NCI-H82 treated with DMSO at 0.1 percent for 48 hours (cell line): ENCODE results near the gene ING5.
"Not testable (repeated sequence)": the region's sequence is repeated elsewhere in the genome, so short reads cannot be mapped to it uniquely, and the experiment has no call there.

Experiments used
- DNase-seq: peaks from one replicate; lab custom pipeline; 2025; ENCODE audit not compliant: unreplicated experiment; lab: John Stamatoyannopoulos, UW

Gene ING5

DNA sequence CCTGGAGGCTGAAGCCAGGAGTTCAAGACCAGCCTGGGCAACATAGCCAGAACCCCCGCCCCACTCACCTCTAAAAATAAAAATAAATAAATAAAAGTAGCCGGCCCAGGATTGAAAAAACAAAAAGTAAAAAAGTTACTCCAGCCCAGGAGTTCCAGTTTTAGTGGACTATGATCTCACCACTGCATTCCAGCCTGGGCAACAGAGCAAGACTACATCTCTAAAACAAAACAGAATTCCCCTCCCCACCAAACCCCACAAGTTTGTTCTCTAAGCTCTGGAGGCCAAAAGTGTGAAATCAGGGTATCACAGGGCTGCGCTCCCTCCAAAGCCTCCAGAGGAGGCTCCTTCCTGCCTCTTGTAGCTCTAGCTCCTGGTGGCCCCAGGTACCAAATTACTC lies 34.3 kb downstream of the ING5 start:
- no peak for DNase-seq

DNA sequence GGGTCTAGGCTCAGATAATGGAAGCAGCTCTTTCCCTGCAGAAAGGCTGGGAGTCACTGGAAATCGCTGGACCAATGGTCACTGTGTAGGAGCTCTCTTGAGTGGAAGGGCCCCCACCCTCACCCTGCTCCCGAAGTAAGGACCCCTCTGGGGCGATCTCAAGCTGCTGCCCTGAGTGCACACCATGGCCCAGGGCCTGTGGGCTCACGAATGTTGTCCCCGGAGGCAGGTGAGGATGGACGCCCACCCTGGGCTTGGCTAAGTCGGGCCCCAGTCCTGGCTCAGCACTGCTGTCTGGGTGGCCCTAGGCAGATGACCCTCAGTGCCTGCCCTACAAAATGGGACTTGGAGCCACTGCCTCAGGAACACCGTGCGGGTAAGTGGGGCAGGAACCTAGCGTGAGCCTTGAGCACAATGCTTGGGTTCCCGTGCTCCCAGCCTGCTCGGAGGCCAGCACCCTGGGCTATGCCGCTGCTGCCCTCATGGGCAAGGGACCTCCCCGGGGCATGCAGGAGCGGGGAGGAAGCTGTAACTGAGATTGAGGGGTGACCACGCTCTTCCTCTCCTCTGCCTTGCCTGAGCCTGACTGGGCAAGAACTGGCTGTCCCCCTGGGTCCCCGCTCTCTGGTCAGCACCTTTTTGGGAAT lies 36.3 kb downstream of the ING5 start:
- no peak for DNase-seq

DNA sequence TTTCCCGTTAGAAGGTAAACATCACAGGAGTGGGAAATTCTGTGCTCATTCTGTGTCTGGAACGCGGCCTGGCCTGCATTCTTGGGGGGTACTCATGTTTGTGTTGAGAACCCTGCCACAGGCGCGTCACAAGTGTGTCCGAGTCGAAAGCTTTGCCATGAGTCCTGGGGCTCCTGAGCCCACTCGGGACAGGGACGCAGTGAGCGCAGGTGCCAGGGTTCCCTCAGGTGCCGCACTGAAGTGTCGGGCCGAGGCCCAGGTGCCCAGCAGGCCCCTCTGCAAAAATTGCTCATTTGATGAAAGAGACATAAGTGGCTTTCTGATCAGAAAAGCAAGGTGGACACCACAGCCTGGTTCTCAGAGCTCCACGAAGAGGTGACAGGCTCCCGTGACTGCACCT lies 37.3 kb downstream of the ING5 start:
- no peak for DNase-seq

DNA sequence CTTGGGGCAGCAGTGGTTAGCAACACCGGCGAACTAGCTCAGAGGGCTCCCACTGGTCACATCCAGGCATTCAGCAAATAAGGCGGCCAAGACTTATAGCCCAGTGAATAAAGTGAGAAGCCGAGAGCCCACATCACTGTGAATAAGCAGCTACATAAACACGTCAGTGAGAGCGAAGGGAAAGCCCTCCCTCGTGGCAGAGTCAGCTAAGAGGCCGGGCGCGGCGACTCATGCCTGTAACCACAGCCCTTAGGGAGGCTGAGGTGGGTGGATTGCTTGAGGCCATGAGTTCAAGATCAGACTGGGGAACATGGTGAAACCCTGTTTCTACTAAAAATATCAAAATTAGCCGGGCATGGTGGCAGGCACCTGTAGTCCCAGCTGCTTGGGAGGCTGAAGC lies 37.8 kb downstream of the ING5 start:
- DNase-seq = no peak

DNA sequence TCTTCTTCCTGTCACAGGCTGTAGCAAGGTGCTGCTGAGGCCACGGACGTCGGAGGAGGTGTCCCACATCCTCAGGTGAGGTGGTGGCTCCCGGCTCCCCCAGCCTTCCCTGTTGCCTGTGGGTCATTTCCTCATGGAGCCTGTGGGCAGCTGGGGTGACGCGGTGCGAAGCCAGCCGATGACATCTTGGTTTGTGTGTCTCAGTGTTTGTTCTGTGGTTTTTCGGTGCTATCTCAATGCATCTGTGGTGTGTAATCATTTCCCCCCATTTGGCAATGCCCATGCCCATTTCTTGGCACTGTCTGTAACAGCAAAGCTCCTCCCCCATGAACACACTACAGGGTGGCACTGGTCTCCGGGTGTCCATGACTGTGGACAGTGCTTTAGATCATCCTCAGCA lies 39.2 kb downstream of the ING5 start:
- DNase-seq = no peak

DNA sequence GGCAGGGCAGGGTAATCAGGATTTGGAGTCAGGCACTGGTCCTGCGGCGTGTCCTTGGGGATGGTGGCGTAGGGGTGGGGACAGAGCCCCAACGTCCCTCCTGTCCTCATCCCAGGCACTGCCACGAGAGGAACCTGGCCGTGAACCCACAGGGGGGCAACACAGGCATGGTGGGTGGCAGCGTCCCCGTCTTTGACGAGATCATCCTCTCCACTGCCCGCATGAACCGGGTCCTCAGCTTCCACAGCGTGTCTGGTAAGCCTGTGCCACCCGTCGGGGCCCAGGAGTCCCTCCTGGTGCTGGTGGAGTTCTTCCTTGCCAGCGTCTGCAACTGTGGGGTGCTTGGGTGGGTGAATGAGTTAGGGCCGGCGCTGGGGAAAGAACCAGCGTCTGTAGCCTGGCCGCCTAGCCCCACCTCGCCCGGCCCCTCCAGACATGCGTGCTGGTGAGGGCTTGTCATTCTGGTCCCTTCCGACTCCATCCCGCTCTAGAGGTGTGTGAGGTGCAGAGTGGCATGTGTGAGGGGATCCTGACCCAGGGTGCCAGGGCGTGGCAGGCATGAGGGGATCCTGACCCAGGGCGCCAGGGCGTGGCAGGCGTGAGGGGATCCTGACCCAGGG lies 40.6 kb downstream of the ING5 start:
- no peak for DNase-seq

DNA sequence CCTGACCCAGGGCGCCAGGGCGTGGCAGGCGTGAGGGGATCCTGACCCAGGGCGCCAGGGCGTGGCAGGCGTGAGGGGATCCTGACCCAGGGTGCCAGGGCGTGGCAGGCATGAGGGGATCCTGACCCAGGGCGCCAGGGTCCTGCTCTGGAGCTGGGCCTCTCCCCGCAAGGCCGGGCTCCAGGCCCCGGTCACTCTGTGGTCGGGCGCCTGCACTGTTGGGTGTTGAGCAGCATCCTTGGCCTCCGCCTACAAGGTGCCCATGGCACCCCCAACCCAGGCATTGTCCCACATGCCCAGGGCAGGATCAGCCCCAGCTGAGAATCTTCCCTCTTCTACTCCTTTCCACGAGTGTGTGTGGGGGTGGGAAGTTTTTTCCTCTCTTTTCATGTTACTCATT lies 41.2 kb downstream of the ING5 start:
- not testable (repeated sequence) for DNase-seq

DNA sequence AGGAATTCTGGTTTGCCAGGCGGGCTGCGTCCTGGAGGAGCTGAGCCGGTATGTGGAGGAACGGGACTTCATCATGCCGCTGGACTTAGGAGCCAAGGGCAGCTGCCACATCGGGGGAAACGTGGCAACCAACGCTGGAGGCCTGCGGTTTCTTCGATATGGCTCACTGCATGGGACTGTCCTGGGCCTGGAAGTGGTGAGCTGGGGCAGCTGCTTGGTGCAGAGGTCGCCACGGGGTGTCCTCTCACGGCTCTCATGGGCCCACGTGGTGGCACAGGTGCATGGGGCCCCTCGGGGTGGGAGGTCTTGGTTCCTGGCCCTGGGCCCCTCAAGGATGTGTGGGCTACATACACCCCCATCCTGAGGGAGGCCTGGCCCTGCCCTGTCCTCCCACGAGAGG lies 41.8 kb downstream of the ING5 start:
- no peak for DNase-seq

DNA sequence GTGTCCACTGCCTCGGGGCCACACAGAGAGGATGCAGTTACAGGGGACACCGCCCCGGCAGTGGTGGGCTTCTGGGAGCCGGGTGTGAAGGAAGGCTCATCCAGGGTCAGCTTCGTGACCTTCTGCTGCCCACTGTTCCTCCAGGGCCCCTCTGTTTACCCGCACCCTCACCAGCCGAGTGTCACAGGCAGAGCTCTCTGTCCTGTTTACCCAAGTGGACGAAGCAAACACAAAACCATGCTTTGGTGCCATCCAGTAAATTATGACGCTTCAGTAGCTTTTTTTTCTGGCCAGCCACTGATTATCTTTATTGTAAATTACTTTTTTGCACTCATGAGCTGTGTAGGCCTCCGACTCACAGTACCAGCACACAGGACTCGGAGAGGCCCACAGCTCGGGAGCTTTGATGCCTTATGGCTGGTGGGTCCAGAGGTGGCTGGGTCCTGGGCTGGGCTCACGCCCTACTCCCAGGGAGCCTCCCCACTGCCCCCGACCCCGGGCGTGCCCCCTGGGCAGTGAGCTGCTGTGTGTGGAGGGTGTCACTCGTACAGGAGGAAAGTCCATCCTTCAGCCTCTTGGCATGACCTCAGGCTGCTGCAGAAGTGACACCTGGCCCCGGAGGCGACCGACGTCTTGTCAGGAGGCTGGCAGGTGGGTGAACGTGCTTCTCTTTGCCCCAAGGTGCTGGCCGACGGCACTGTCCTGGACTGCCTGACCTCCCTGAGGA lies 42.4 kb downstream of the ING5 start:
- no peak for DNase-seq

DNA sequence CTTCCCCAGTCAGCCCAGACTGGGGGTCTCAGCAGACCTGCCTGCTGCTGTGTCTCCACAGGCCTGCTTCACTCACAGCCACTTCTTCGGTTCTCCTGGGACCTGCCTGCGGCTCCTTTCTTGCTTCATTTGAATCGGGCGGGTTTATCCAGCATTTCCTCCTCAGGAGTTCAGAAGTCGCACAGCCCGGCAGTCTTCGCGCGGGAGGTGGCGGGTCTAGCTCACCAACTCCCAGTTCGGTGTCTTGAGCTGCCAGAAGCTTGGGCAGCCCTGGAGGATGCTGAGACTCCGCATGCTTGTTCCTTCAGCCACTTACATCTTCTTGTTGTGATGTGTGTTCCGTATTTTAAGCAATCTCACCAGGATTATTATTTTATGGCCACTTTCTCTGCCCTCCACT lies 43.4 kb downstream of the ING5 start:
- DNase-seq = no peak

DNA sequence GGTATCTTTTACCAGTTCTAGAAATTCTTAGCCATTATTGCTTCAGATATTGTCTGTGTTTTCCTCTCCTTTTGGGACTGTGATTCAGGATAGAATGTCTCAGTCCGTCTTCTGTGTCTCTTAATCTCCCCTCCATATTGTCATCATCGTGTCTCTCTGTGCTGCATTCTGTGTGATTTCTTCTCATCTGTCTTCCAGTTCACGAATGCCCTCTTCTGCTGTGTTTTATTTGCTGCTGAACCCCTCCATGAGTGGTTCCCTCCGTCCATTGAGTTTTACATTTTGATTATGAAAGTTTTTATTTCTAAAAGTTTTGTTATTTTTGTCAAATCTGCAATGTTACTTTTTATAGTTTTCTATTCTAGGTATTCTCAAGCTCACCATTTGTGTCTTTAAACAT lies 44.2 kb downstream of the ING5 start:
- DNase-seq = no peak

DNA sequence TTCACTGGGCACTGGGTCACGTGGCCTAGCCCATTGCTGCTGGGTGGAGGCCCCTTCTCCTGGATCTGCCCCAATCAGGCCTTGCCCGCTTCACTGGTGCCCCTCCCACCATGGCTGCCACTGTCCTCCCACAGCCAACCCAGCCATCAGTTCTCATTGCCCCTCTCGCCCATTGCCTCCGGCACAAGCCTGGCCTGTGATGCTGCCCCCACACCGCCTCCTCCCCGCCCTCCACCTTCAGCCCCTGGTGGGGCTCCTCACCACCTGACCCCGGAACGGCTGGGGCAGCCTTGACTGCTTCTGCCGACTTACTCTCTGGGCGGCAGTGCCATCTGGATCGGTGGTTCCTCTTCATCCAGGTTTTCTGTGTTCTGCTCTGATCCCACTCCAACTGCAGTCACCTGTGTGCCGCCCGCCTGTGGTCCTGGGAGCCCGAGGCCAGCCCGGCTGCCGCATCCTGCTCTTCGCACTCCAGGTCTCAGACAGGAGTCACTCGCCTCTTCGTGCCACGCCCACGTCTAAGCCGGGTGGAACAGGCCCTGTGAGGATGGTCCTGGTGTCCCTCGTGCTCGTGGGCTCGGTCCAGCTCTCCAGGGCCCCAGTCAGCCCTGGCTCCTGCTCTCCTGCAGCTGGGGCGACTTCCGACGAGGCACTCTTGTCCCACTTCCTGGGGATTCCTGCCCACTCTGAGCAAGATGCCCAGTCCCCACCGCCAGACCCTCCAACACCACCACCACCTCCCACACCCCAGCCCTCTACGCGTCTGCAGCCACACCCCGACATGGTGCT lies 46.8 kb downstream of the ING5 start:
- no peak for DNase-seq

DNA sequence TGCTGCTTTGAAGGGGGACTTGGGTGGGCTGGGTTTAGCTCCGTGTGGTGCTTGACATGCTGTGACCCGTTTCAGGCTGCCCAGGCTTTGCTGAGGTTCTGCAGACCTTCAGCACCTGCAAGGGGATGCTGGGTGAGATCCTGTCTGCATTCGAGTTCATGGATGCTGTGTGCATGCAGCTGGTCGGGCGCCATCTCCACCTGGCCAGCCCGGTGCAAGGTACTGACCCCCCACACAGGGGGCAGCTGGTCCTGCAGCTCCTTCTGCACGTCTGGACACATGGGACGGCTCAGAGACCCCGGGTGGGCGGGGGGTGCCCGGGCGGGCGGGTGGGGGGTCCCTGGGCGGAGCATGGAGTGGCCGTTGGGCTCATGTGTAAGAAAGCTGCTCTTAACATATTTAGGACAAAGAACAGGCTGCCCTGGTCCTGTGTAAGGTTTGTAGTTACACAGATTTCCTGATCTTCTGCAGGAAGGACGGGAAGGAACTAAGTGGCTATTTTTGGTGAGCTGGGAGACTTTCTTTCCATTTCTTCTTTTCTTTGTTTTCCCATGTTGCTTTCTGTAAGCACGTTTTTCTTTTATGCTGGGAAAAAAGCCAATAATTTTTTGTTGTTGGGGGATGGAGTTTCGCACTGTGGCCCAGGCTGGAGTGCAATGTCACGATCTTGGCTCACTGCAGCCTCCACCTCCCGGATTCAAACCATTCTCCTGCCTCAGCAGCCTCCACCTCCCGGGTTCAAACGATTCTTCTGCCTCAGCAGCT lies 48.4 kb downstream of the ING5 start:
- no peak for DNase-seq

DNA sequence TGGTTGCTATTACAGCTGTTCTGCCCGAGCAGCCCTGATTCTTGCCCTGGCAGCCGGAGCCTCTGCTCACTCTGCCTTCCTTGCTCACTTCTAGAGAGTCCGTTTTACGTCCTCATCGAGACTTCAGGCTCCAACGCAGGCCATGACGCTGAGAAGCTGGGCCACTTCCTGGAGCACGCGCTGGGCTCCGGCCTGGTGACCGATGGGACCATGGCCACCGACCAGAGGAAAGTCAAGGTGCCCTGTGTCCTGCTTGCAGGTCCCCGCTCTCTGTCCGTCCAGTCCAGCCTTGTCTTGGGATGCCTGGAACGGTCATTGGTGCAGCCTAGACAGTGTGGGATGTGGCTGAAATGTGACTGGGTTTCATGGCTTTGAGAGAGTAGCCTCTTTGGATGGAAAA lies 49.3 kb downstream of the ING5 start:
- DNase-seq = no peak

DNA sequence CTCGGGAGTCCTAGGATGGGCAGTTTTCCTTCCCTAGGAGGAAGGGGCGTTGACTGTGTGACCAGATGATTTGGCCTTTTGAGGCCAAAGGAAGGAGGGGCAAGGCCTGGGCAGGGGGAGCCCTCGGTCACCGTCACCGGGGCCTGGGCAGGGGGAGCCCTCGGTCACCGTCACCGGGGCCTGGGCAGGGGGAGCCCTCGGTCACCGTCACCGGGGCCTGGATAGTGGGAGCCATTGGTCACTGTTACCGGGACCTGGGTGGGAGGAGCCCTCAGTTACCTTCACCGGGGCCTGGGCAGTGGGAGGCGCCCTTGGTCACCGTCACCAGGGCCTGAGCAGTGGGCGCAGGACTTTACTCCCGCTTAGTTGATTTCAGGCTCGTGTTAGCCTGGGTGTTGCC lies 49.9 kb downstream of the ING5 start:
- DNase-seq = no peak

DNA sequence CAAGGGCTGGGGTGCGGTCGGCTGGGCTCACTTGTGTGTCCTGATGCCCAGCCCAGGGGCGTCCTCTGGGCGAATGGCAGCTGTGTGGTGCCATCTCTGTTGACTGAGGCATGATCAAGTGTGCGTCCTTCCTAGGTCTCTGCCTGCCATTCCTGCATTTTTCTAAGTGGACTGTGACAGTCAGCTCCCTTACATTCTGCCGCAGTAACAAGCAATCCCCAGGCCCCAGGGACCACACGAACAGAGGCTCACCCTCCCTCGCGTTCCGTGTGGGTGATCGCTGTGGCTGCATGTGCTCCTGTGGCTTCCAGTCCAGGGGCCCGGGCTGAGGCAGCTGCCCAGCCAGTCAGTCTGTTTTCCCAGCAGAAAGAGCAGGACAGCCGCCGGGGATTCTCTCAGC lies 50.4 kb downstream of the ING5 start:
- no peak for DNase-seq

DNA sequence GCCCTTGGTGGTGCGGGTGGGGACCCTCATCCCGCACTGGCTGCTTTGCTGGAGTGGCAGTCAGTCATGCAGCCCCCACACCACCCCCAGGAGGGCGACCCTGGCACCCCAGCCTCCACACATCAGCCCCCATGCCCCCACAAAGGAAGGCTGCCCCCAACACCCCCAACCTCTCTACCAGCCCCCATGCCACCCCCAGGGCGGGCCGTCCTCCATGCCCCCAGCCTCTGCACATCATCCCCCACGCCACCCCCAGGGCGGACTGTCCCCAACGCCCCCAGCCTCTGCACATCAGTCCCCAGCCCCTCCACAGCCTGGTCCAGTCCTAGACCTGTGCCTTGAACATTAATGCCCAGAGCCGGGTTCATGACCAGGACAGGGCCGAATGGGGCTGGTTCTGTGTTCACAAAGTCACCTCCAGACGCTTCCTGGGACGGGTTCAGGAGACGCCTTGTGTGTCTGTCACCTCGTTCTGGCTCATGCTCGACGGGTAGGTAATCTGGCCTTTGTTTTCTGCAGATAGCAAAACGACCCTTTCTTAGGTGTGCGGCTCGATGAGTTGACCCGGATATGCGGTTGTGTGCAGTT lies 50.9 kb downstream of the ING5 start:
- no peak for DNase-seq

DNA sequence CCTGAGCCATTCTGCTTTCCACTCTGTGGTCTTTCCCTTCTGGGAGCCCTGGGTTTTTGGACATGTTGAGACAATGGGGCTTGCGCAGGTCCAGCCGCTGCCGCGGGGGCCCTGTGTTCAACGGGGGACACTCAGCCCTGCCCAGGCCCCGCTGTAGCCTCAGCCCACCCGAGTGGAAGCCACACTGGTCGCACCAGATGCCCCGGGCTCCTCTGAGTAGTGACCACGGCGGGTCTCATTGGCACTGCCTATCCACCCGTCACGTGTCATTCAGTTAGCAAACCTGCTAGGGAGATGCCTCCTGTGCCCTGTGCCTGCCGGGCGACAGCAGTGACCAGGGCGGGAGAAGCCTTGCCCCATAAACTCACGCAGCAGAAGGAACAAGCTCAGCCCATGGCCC lies 51.7 kb downstream of the ING5 start:
- DNase-seq = no peak

DNA sequence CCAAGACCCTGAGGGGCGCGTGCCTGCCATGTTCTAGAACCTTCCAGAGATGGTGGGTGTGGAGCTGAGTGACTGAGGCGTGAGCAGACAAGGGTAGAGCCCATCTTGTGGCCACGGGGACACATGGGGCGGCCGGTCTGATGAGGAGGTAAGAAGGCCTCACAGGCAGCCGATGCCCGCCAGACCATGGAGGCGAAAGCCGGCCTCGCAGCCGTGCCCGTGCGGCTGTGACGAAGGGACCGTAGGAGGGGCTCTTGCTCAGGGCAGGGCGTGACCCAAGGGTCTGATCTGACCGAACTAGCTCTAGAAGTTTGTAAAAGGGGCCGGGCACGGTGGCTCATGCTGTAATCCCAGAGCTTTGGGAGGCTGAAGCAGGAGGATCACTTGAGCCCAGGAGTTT lies 52.2 kb downstream of the ING5 start:
- no peak for DNase-seq

DNA sequence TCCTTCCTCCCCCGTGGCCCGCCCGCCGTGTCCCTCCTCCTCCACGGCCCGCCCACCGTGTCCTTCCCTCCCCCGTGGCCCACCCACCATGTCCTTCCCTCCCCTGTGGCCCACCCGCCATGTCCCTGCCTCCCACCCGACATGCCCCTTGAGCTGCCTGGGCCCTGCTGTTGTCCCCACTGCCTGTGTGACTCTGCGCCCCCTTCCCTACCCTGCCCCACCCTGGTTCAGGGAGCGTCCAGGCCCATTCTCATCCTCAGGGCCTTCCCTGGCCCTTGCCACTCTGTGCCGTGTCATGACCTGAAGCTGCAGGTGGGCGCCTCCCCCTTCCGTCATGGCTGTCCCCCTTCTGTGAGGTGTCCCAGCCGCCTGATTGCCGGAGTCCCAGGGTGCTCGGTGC lies 53.3 kb downstream of the ING5 start:
- DNase-seq = no peak

DNA sequence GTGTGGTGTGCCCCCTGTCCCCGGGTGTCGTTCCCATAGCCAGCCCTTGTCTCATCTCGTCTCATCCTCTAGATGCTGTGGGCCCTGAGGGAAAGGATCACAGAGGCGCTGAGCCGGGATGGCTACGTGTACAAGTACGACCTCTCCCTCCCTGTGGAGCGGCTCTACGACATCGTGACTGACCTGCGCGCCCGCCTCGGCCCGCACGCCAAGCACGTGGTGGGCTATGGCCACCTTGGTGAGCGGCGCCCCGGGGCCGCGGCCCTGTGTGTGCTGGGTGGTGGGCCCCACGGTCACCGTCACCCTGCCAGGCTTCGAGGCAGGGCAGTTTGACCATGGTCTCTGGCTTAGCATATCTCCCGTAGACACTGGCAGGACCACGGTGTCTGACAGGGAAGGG lies 53.9 kb downstream of the ING5 start:
- no peak for DNase-seq
